ENCODE data around the gene NF2.

GRCh38 chr22:29726106-29726505 lies 122.7 kb downstream of the NF2 start:
- TF ChIP-seq KDM1A (IDR thresholded peaks at IDR 0.05; ENCODE audit: borderline replicate concordance) = no peak
- TF ChIP-seq TCF3 (IDR thresholded peaks at IDR 0.05; ENCODE audit: borderline replicate concordance, insufficient read depth, low read depth, low read length) = no peak
- TF ChIP-seq ZNF592 (IDR thresholded peaks at IDR 0.05) = no peak
- TF ChIP-seq EZH2 (IDR thresholded peaks at IDR 0.05; ENCODE audit: borderline replicate concordance, control insufficient read depth, low read depth, low read length) = no peak
- TF ChIP-seq SUPT20H (IDR thresholded peaks at IDR 0.05; ENCODE audit: borderline replicate concordance, control insufficient read depth, low read depth, low read length) = no peak
- TF ChIP-seq CTCF (IDR thresholded peaks at IDR 0.05 in 2 of 3, conservative IDR thresholded peaks at IDR 0.05 in 1 of 3; ENCODE audit: control insufficient read depth in 2 of 3, extremely low read depth in 1 of 3, insufficient read depth in 1 of 3, low read depth in 3 of 3, low read length in 3 of 3) = no peak
- TF ChIP-seq MTA2 (IDR thresholded peaks at IDR 0.05; ENCODE audit: low read depth) = no peak
- no peak for TF ChIP-seq EP300 (IDR thresholded peaks at IDR 0.05; ENCODE audit: borderline replicate concordance in 1 of 2, control insufficient read depth in 1 of 2, low read depth in 2 of 2, low read length in 2 of 2)
- no peak for TF ChIP-seq CREB1 (IDR thresholded peaks at IDR 0.05; ENCODE audit: low read depth)
- no peak for TF ChIP-seq BCL11A (IDR thresholded peaks at IDR 0.05; ENCODE audit: low read depth, low read length)
- no peak for TF ChIP-seq SREBF1 (IDR thresholded peaks at IDR 0.05; ENCODE audit: low read length)
- no peak for TF ChIP-seq REST (IDR thresholded peaks at IDR 0.05; ENCODE audit: low read depth, low read length)
- TF ChIP-seq SMC3 (IDR thresholded peaks at IDR 0.05; ENCODE audit: borderline replicate concordance, low read length) = no peak
- TF ChIP-seq SPI1 (IDR thresholded peaks at IDR 0.05; ENCODE audit: borderline replicate concordance, insufficient read depth, low read depth, low read length) = no peak

All from GM12878 (cell line).